PC-3 (cell line): ENCODE results near the gene SUSD3.

ENCODE experiments used
- EZH2 ChIP-seq: fragments of 300-600 bp; sonication (generic); IDR thresholded peaks from one replicate; pipeline ENCODE4 v1.6.1; 2017; ENCODE audit warnings: antibody characterized with exemption, mild to moderate bottlenecking, low read length; ENCODE audit not compliant: unreplicated experiment
- EZH2phosphoT487 ChIP-seq: fragments of 300-600 bp; sonication (generic); IDR thresholded peaks from 2 replicates; pipeline ENCODE4 v1.6.1; 2018; ENCODE audit warnings: mild to moderate bottlenecking, antibody characterized with exemption, low read length, borderline replicate concordance
- TF ChIP-seq, protein P1 (sequence below): fragments of 300-600 bp; sonication (generic); conservative IDR thresholded peaks from 2 replicates; pipeline ENCODE4 v1.5.1; 2017; ENCODE audit warnings: antibody characterized with exemption, low read depth, mild to moderate bottlenecking, low read length

DNA sequence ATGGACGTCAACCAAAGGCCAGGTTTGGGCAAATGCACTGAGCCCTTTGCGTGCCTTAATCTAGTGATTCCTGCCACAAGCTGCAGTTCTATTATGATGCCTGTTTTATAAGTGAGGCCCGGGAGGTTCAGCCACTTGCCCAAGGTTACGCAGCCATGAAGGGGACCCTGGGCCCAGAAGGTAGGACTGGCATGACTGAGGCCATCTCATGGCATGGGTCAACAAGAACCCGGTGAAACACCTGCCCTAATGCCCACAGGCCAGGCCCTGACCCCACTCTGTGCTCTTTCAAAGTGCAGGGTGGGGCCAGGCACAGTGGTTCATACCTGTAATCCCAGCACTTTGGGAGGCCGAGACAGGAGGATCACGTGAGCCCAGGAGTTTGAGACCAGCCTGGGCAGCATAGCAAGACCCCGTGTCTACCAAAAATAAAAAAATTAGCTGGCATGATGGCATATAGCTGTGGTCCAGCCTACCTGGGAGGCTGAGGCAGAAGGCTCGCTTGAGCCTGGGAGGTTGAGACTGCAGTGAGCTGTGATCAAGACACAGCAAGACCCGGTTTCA lies 66.9 kb downstream of the SUSD3 start:
- TF ChIP-seq, protein P1, sequence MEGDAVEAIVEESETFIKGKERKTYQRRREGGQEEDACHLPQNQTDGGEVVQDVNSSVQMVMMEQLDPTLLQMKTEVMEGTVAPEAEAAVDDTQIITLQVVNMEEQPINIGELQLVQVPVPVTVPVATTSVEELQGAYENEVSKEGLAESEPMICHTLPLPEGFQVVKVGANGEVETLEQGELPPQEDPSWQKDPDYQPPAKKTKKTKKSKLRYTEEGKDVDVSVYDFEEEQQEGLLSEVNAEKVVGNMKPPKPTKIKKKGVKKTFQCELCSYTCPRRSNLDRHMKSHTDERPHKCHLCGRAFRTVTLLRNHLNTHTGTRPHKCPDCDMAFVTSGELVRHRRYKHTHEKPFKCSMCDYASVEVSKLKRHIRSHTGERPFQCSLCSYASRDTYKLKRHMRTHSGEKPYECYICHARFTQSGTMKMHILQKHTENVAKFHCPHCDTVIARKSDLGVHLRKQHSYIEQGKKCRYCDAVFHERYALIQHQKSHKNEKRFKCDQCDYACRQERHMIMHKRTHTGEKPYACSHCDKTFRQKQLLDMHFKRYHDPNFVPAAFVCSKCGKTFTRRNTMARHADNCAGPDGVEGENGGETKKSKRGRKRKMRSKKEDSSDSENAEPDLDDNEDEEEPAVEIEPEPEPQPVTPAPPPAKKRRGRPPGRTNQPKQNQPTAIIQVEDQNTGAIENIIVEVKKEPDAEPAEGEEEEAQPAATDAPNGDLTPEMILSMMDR: no peak
- no peak for TF ChIP-seq EZH2phosphoT487
- no peak for TF ChIP-seq EZH2
